ENCODE results near the gene PRG3. TPM values are rescaled to one million over a fixed set of nuclear protein-coding genes. Genes with fewer than 3 reads are reported as not detected.

Gene PRG3, protein sequence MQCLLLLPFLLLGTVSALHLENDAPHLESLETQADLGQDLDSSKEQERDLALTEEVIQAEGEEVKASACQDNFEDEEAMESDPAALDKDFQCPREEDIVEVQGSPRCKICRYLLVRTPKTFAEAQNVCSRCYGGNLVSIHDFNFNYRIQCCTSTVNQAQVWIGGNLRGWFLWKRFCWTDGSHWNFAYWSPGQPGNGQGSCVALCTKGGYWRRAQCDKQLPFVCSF
- total RNA-seq (2014; rRNA removed; shearing (Covaris generic)), result not detected in 2 replicates
- polyA plus RNA-seq (2015; cell fraction: cytosol; rRNA removed), result not detected in 2 replicates
- polyA plus RNA-seq (2015; cell fraction: nucleus; rRNA removed), result not detected in 2 replicates

DNA sequence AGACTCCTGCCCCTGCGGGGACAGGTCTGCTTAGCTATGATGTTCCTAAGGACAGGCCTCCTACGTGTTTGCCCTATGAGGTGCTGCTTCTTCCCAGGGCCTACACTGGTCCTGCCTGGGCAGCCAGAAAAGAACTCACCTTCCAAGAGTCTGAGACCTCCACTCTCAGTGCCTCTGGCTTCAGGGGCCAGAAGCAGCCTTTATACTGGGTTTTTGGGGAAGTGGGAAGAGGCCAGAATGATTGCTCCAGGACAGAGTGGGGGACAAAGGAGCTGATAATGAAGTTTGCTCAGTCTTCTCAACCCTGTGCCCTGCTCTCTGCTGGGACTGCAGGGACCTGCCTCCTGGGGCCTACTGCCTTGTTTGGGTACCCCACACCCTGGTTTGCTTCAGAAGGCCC is at the start of gene PRG3:
PRG3 (minus strand) TSS at position 176 of the 400 bp plus-strand sequence. CDS start 442 bp downstream, outside the sequence.
- DNase-seq (ENCODE audit: low read depth, low spot score), result no peak
- in situ Hi-C loops (cut with HindIII; ENCODE audit: low pct_unique_long_range_greater_than_20kb, low sequenced_read_pairs), result no loop called here

DNA sequence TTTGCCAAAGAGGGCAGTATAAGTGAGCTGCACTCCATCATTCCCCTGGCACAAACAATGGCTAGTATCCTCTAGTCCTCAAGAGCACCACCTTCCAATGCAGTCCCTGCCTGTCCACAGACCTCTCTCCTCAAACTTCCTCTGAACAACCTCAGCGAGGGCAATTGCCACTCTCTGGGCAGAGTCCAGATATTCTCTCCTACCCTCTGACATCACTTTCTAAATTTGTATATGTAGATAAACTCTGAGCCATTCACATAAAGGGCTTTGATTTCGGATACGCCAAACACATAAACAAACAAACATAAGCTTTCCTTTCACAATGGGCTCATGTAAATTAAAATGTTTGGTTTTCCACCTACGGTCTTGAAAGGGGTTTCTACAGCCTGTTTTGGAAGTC is 49.0 kb upstream of the PRG3 start:
- in situ Hi-C loops (cut with HindIII; ENCODE audit: low pct_unique_long_range_greater_than_20kb, low sequenced_read_pairs), result no loop called here
- no peak for DNase-seq (ENCODE audit: low read depth, low spot score)

DNA sequence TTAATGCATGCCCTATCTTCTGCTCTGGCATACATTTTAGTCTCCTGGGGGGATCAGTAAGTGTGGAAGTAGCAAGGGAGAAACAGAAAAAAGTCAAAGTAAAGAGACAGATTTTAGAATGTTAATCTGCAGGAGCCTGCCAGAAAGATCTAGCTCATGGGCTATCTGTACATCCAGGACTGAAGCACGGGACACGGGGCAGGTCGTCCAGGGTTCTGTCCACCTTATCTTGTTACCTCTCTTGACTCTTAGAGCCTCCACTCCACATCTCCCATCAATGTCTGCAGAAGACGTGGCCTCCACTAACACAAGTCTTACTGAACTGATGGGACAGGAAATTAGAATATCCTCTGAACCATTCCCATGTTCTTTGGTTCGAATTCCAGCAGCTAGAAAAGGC is 47.7 kb upstream of the PRG3 start:
- DNase-seq (ENCODE audit: low read depth, low spot score), result no peak
- in situ Hi-C loops (cut with HindIII; ENCODE audit: low pct_unique_long_range_greater_than_20kb, low sequenced_read_pairs), result no loop called here

DNA sequence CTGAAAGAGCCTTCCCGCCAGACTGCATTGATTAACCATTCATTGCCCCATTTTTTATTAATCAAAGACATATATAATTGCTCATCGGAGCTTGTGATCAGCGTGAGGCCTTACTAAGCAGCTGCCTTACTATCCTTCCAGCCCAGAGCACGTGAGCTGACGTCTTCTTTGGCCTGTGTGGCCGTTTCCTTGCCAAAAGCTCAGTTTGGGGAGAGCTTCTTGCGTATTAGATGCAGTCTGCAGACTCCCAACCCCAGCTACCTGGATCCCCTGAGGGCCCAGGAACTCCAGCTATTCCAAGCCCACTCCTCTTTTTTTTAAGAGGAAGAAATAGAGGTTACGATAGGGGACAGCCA is 46.8 kb upstream of the PRG3 start:
- in situ Hi-C loops (cut with HindIII; ENCODE audit: low pct_unique_long_range_greater_than_20kb, low sequenced_read_pairs), result no loop called here
- DNase-seq (ENCODE audit: low read depth, low spot score), result peak; percentile 43

DNA sequence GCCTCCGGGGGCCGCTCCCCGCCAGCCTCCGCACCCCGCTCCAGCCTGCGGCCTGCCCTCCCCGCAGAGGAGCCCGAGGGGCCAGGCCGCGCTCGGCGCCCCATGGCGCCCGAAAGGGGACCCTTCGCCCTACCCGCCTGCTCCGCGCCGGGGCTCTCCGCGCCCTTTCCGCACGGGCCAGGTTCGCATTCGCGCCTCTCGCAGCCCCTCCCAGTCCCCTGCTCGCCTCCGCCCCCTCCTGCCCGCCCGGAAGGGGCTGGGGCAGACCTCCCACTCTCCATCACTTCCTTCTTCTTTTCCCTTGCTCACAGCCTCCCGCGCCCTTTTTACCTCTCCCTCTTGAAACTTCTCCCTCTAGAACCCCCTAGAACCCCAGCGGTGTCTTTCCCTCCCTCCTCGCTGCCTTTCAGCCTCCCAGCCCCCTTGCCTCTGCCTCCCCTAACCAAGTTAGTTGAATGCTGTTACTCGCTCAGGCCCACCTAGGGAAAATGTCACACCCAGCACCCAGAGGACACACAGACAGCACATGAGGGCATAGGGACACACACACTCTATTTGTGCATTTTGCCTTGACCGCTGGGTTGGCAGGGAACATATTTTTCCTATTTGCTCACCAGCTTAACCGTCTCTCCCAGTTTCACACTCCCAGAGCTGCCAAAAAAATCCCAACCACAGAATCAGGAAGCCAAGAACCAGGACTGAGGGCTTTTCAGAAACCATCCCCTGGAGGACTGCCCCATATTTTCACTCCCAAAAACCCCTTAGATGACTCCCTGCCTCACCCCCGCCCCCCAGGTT is 46.2 kb upstream of the PRG3 start, which contains the start of gene SLC43A3:
SLC43A3 (minus strand) TSS at position 193 of the 798 bp plus-strand sequence. CDS start 949 bp downstream, outside the sequence.
- DNase-seq (ENCODE audit: low read depth, low spot score), result peak; percentile 51
- in situ Hi-C loops (cut with HindIII; ENCODE audit: low pct_unique_long_range_greater_than_20kb, low sequenced_read_pairs), result no loop called here

DNA sequence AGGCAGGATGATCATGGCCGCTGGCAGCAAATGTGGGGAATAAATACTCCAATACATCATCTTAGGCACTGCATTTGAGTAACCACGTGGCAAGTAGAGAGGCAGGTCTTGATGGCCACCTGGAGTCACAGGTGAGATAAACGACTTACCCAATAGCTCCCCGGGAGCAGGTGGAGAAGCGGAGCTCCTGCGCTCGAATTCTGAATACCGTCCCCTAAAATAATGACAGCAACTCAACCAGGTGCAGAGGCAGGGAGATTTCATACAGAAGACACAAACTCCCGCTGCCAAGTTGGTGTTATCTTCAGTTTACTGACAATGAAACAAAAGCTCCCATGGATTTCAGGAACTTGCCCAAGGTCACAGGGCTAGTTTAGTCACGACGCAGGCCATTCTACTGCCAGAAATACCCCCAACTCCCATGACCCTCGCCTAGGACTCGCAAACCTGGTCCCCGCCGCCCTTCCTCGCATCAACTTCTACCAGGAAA is 45.5 kb upstream of the PRG3 start:
- no peak for DNase-seq (ENCODE audit: low read depth, low spot score)
- in situ Hi-C loops (cut with HindIII; ENCODE audit: low pct_unique_long_range_greater_than_20kb, low sequenced_read_pairs), result no loop called here

DNA sequence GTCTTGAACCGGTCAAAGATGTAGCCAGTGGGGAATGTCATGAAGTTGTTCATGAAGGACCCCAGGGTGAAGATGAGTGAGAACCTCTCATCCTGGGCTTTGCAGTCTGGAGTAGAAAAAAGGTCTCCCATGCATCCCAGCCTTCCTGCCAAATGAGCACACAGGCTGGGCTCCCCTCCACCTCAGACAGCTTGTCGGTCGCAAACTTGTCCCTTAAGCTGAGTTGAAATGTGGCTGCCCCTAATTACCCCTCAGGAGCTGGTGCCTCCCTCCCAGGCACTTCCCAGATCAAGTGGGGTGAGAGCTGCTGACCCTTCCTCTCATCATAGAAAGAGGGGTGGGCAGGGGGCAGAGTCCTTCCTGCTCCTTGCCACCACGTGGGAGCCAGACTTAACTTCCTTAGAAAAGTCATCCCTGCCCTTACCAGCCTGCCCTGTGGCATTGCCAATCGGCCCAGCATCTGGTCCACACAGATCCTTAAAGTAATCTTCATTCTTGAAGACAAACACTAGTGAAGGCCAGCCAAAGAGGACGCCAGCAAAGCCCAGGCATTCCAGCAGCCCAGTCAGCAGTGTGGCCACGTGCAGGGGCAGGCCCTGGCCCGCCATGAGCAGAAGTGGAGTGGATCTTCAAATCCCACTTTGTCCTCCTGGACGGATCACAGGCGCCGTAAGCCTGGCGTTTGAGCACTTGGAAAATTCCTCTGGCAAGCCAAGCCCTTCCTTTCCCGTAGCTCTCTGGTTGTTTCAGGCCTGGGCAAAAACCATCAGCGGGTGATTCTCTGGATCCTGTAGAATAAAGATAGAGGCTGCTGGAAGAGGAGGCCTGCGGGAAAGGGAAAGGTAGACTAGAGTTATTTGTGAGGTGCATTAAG is 44.9 kb upstream of the PRG3 start:
- no peak for DNase-seq (ENCODE audit: low read depth, low spot score)
- in situ Hi-C loops (cut with HindIII; ENCODE audit: low pct_unique_long_range_greater_than_20kb, low sequenced_read_pairs), result no loop called here

DNA sequence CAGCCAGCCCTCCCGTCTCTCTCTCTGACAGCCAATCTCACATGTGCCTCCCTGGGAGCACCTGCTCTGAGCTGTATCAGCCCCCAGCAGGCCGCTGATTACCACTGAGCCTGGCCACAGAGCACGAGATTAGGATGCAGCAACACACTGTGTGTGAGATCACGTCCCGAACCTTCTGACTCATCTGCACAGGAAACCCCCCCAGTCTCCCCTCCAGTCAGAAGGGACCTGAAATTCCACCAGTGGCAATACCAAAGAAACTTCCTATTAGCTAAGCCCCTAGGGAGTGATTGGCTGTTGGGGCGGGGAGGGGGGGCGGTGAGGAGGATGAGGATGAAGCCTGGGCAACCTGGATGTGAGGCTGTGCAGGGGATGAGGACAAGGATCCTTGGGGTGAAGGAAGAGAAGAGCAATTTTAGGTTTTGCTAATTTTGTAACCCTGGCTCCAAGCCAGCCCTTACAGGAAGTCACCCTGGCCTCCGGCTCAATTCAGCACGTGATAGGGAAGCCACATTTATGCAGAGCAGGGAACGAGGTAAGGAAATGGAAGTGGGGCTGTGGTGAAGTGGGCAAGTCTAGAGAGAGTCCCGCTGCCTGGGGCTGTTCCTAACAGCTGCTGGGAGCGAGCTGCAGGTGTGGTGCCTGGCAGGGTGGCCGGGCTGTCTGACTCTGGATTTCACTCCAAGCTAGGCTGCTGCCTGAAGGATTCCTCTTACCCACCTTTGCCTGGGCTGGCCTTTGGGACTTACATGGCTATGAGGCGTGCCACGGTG is 44.0 kb upstream of the PRG3 start:
- in situ Hi-C loops (cut with HindIII; ENCODE audit: low pct_unique_long_range_greater_than_20kb, low sequenced_read_pairs), result no loop called here
- DNase-seq (ENCODE audit: low read depth, low spot score), result peak; percentile 59

DNA sequence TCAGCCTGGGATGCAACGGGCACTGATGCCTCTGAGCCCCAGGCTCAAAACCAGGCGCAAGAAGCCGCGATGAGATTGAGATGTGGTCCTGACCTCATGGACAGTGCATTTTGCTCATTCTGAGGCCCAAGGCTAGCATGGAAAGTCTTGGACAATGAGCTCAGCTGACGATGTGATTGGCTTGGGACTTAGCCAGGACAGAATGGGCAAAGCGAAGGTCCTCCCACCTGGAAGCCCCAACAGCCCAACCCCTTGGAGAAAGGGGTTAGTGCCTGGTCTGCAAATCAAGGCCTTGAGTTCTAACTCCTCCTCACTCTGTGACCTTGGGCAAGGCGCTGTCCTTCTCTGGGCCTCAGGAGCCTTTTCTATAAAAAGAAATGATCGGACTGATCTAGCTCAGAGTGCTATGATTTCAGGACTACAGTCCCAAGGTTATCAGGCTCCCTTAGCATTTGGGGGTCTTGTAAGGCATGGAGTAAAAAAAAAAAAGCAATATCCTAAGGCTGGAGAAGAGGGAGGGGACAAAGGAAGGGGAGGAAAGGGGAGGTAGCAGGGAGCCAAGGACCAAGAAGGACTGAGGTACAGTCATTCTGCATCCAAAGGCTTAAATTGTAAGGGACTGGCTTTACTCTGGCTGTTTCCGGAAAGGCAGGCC is 43.3 kb upstream of the PRG3 start:
- no peak for DNase-seq (ENCODE audit: low read depth, low spot score)
- in situ Hi-C loops (cut with HindIII; ENCODE audit: low pct_unique_long_range_greater_than_20kb, low sequenced_read_pairs), result no loop called here

DNA sequence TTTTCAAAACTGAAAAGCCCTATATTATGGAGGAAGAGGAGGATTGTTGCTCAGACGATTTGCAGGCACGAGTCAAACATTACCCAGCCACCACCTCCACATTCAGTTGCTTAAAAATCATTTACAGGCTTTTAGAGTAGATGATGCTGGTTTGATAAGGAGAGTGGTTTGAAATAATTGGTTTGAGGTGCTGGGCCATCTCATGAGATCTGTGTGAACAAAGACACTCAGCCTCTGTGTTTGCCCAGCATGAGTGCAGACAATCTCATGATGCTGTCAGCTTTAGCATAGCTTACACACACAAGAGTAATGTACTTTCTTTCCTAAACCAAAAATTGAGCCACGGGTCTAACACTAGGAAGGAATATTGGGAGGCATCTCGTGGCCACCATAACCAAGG is 41.7 kb upstream of the PRG3 start:
- in situ Hi-C loops (cut with HindIII; ENCODE audit: low pct_unique_long_range_greater_than_20kb, low sequenced_read_pairs), result no loop called here
- no peak for DNase-seq (ENCODE audit: low read depth, low spot score)

DNA sequence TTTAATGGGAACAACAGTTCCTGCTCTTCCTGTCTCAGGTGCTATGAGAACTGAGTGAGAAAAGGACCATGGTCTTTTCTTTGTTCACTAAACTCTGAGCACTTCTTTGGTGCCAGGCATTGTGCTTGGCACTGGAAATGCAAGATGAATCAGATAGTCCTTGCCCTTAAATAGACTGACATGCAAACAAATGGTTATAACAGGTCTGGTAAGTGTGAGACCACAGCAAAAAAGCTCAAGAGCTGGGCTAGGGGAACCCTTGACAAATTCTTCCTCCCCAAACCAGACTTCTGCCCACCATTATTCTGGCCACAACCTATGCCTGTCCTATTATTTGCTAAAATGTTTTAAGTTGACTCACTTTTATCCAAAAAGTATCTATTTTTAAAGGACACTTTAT is 40.9 kb upstream of the PRG3 start:
- DNase-seq (ENCODE audit: low read depth, low spot score), result no peak
- in situ Hi-C loops (cut with HindIII; ENCODE audit: low pct_unique_long_range_greater_than_20kb, low sequenced_read_pairs), result no loop called here

DNA sequence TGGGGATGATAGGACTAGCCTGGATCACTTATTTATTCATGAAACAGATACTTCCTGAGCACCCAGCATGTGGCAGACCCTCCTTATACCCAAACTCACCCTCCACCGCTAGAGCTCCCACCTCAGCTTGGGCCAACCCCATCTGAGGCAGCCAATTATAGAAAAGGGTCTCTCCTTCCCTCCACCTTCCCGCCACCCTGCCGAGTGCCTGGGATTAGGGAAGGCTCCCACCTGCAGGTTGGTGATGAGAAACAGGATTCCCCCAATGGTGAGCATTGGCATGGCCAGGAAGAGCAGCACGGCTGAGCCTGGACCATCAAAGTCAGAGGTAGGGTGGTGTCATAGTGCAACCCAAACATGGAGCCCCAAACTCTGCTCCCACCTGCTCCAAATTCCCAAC is 40.1 kb upstream of the PRG3 start:
- in situ Hi-C loops (cut with HindIII; ENCODE audit: low pct_unique_long_range_greater_than_20kb, low sequenced_read_pairs), result no loop called here
- DNase-seq (ENCODE audit: low read depth, low spot score), result no peak

DNA sequence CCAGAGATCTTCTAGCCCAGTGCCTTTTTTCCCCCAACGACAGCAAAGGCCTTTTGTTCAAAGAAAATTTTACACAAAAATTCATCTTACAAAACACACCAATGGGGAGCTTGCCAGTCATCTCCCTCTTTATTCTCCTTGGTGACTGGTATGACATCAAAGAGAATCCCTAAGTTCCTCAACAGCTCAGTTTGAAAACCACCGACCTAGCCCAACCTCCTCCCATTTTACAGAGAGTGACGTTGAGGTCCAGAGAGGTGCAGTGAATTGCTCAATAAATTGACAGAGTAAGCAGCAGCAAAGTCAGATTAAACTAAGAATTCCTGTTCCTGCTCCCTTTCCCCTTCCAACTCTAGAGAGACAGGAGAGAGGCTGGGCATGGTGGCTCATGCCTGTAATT is 38.2 kb upstream of the PRG3 start:
- no peak for DNase-seq (ENCODE audit: low read depth, low spot score)
- in situ Hi-C loops (cut with HindIII; ENCODE audit: low pct_unique_long_range_greater_than_20kb, low sequenced_read_pairs), result no loop called here

DNA sequence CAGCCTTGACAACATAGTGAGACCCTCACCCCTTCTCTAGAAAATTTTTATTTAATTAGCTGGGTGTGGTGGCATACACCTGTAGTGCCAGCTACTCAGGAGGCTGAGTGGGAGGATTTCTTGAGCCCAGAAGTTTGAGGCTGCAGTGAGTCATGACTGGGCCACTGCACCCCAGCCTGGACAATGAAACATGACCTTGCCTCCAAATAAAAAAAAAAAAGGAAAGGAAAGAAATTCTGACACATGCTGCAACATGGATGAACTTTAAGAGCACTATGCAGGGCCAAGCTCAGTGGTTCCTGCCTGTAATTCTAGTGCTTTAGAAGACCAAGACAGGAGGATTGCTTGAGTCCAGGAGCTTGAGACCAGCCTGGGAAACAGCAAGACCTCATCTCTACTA is 37.2 kb upstream of the PRG3 start:
- no peak for DNase-seq (ENCODE audit: low read depth, low spot score)
- in situ Hi-C loops (cut with HindIII; ENCODE audit: low pct_unique_long_range_greater_than_20kb, low sequenced_read_pairs), result no loop called here

DNA sequence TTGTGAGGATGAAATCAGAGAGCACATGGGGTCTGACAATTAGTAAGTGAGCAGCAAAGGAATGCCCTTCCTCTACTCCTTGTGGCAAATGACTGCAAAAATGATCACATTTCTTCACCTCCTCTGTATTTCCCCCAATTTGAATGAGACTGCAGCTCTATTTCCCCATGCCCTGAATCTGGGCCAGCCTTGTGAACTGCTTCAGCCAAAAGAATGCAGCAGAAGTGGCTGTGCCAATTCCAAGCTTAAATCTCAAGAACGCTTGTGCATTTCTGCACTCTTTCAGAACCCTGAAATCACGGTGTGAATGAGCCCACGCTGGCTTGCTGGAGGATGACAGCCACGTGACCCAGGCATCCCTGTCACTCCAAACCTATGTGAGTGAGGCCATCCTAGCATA is 36.1 kb upstream of the PRG3 start:
- in situ Hi-C loops (cut with HindIII; ENCODE audit: low pct_unique_long_range_greater_than_20kb, low sequenced_read_pairs), result no loop called here
- DNase-seq (ENCODE audit: low read depth, low spot score), result no peak

DNA sequence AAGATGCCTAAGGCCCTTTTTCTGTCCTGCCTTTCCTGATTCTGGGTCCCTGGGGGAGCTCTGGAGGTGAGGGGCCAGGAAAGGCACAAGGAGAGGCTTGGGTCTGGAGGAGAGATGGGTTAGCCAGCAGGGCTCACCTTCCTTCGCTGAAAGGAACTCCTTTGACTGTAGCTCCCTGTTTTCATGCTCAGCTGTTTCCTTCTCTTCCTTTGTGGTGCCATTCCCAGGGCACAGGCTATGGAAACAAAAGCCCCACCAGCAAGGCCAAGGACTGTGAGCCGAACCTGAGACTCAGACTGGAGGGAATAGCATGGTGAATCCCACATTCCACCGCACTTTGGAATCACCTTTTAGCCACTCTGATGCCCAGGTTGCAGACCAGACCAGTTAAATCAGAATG is 35.5 kb upstream of the PRG3 start:
- in situ Hi-C loops (cut with HindIII; ENCODE audit: low pct_unique_long_range_greater_than_20kb, low sequenced_read_pairs), result no loop called here
- DNase-seq (ENCODE audit: low read depth, low spot score), result no peak
